CD4-positive, alpha-beta memory T cell (primary cell): Measurements from ENCODE around the gene B9D2. TPM values are rescaled to one million over a fixed set of nuclear protein-coding genes. Genes with fewer than 3 reads are reported as not detected.
A peak's percentile ranks its signal among the peaks of the same experiment; 100 is the strongest.

Experiments used
- CTCF ChIA-PET: fragments of 350-600 bp; sonication (Branson Sonifier 250); formaldehyde crosslinking; loops from one replicate; lab custom pipeline; 2021; ENCODE audit warnings: inconsistent platforms; ENCODE audit not compliant: partially characterized antibody; lab: Charles Lee
- POLR2A ChIA-PET: fragments of 350-600 bp; sonication (Branson Sonifier 250); formaldehyde crosslinking; loops from one replicate; lab custom pipeline; 2021; ENCODE audit not compliant: partially characterized antibody; lab: Charles Lee
- DNase-seq, 5 donors: peaks; one replicate each; pipeline versions ENCODE4 v3.0.0 to v3.0.0-alpha.2; 2020 to 2022; ENCODE audit warnings: mixed read lengths in 1 of 5
- H3K27ac ChIP-seq: one replicate; pipeline ENCODE4 v1.7.0; 2013; ENCODE audit warnings: low read depth, low read length
- H3K27me3 ChIP-seq: 2 replicates; pipeline ENCODE4 v1.7.0; 2013; ENCODE audit warnings: mild to moderate bottlenecking, low read length, moderate library complexity; ENCODE audit not compliant: insufficient read depth
- H3K36me3 ChIP-seq: 2 replicates; pipeline ENCODE4 v1.7.0; 2013; ENCODE audit warnings: mild to moderate bottlenecking, low read length, moderate library complexity; ENCODE audit not compliant: insufficient read depth
- H3K4me1 ChIP-seq: 2 replicates; pipeline ENCODE4 v1.7.0; 2013; ENCODE audit warnings: mild to moderate bottlenecking, low read length, moderate library complexity; ENCODE audit not compliant: insufficient read depth
- H3K4me3 ChIP-seq, 2 donors: one replicate each; pipeline ENCODE4 v1.7.0; 2013; ENCODE audit warnings: low read length in 2 of 2, mild to moderate bottlenecking in 1 of 2
- H3K9me3 ChIP-seq, 2 donors: one replicate each; pipeline ENCODE4 v1.7.0; 2013; ENCODE audit warnings: low read length in 2 of 2, control low read depth in 1 of 2; ENCODE audit not compliant: control insufficient read depth in 1 of 2
- H3K27ac Mint-ChIP-seq, 7 donors: one replicate each; pipeline ENCODE4 v1.8.0; 2020 to 2021; ENCODE audit warnings: mixed read lengths in 7 of 7, mild to moderate bottlenecking in 6 of 7, inconsistent platforms in 3 of 7, moderate library complexity in 3 of 7
- H3K27me3 Mint-ChIP-seq, 2 donors: one replicate each; pipeline ENCODE4 v1.8.0; 2020 to 2021; ENCODE audit warnings: mixed read lengths in 2 of 2
- H3K36me3 Mint-ChIP-seq, 2 donors: one replicate each; pipeline ENCODE4 v1.8.0; 2020 to 2021; ENCODE audit warnings: mixed read lengths in 2 of 2, inconsistent platforms in 1 of 2, mild to moderate bottlenecking in 1 of 2
- H3K4me1 Mint-ChIP-seq, 4 donors: one replicate each; pipeline ENCODE4 v1.8.0; 2020 to 2021; ENCODE audit warnings: mixed read lengths in 4 of 4, mild to moderate bottlenecking in 1 of 4
- H3K4me3 Mint-ChIP-seq, 8 donors: one replicate each; pipeline ENCODE4 v1.8.0; 2020 to 2021; ENCODE audit warnings: mixed read lengths in 8 of 8, mild to moderate bottlenecking in 7 of 8, moderate library complexity in 6 of 8, inconsistent platforms in 3 of 8
- H3K9me3 Mint-ChIP-seq, 8 donors: one replicate each; pipeline ENCODE4 v1.8.0; 2020 to 2021; ENCODE audit warnings: mixed read lengths in 8 of 8, mild to moderate bottlenecking in 5 of 8, inconsistent platforms in 3 of 8, moderate library complexity in 1 of 8
- intact Hi-C: fragments of 100-400 bp; cut with micrococcal nuclease; formaldehyde crosslinking; loops from one replicate; pipeline ENCODE4 v1.15.1; 2023
- polyA plus RNA-seq, 2 donors: library from polyadenylated mRNA; unstranded; fragments of 300-500 nt; fragmentation: Illumina TruSeq; gene quantifications; one replicate each; pipeline ENCODE4 v1.2.3, GENCODE V29; 2021
- total RNA-seq, 2 experiments: library from RNA; stranded (reverse); gene quantifications; one replicate each; pipeline ENCODE4 v1.2.3, GENCODE V29; 2021

The B9D2 gene
- total and polyA plus RNA-seq, 4 experiments from 2014 or later = 11.6 to 22.4 (median 14.0) TPM

DNA sequence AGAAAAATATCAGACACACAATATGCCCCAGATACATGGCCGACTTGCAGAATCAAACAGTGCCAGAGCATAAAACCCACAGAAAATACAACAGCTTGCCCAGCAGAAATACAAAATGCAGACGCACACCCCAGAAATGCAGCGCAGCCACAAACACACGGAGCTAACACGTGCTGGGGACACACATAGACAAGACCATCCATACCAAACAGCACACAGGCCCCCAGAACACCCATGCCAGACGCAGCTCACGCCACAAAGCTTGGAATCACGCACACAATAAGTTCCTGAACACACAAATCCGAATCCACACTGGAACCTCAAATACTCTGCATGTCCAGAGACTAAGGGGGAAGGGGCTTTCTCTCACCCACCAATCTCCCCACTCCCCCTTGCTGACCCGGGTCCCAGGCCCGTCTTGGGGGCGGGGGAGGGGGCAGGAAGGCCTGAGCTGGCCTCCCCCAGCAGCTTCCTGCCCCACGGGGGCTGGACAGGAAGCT is 36.8 kb downstream of the B9D2 start:
- H3K36me3 Mint-ChIP-seq = peaks cover 26 to 65% of the 10 kb centered on the region in 2 donors

DNA sequence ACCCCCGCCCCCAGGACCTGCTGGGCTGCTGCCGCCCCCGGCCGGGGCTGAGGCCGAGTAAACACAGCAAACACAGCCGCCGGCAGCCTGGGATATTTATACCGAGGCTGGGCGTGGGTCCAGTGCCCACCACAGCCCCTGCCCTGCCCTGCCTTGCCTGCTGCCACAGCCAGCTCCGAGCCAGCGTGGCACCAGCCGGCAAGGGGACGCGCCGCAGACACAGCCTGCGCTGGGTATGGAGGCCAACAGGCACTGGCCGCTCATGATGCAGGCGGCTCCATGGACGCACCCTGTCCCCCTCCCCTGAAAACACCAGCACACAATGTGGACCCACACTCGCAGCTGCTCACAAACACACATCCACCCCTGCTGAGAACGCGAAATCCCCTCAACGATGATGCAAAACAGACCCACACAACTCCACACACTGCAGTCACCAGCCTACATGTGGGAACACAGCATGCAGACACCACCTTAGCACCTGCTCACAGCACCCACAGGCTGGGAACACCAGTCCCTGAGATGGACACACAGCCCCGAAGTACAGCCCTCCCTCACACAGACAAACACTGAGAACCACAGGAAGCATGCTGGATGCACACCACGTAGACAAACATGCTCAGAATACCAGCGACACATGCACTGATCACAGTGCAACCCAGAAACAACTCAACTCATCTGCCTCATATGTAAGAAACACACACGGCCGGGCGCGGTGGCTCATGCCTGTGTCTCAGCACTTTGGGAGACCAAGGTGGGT is 37.8 kb downstream of the B9D2 start:
- no peaks in the 10 kb centered on the region for H3K27me3 Mint-ChIP-seq
- Histone ChIP-seq H3K4me3 (no peak overlapping the region), H3K4me1 (peaks cover 54% of the 10 kb centered on the region), H3K36me3 (peaks cover 46% of the 10 kb centered on the region), H3K9me3 (no peaks in the 10 kb centered on the region), H3K27ac (peak overlapping the region; percentile 76), H3K27me3 (no peaks in the 10 kb centered on the region)
- CTCF ChIA-PET = interaction anchor here (0.9 to 1.4 kb wide), 2 partner anchors 18 to 29 kb away, joined by 3 to 8 read pairs; no protein-coding TSS in a partner anchor
- DNase-seq = peak in 3 of 5 donors; percentile 30 to 64 (median 35)
- peak overlapping the region; percentile 90 to 97 (median 96) for H3K27ac Mint-ChIP-seq
- peaks cover 16 to 61% of the 10 kb centered on the region in 2 donors for H3K36me3 Mint-ChIP-seq
- peak overlapping the region in 6 of 8 donors; percentile 30 to 87 (median 60) for H3K4me3 Mint-ChIP-seq
- H3K9me3 Mint-ChIP-seq = peaks cover 0 to 12% (median 0%) of the 10 kb centered on the region in 8 donors
- POLR2A ChIA-PET = interaction anchor here (0.5 to 7.8 kb wide), 7 partner anchors 10 to 63 kb away, joined by 3 to 136 read pairs (median 48); partner anchors contain the start of genes CCDC97, HNRNPUL1 and TGFB1
- intact Hi-C loops = no loop called here
- H3K4me1 Mint-ChIP-seq = peaks cover 36 to 73% (median 51%) of the 10 kb centered on the region in 4 donors

More for the DNA sequence above, 36.8 kb downstream of the B9D2 start:
- peaks cover 0 to 14% (median 0%) of the 10 kb centered on the region in 8 donors for H3K9me3 Mint-ChIP-seq
- peak overlapping the region; percentile 17 to 87 (median 68) for H3K4me3 Mint-ChIP-seq
- peak overlapping the region; percentile 90 to 97 (median 96) for H3K27ac Mint-ChIP-seq
- peaks cover 41 to 78% (median 60%) of the 10 kb centered on the region in 4 donors for H3K4me1 Mint-ChIP-seq
- ChIA-PET CTCF (interaction anchor here (0.7 to 1.5 kb wide), 5 partner anchors 19 to 64 kb away, joined by 3 to 16 read pairs (median 4); no protein-coding TSS in a partner anchor), POLR2A (interaction anchor here (1.0 to 7.8 kb wide), 19 partner anchors 9 to 222 kb away, joined by 3 to 136 read pairs (median 5); partner anchors contain the start of genes B9D2, CCDC97, DMAC2 and HNRNPUL1)
- no peaks in the 10 kb centered on the region for H3K27me3 ChIP-seq
- intact Hi-C loops = no loop called here
- peaks cover 64% of the 10 kb centered on the region for H3K4me1 ChIP-seq
- no peaks in the 10 kb centered on the region for H3K27me3 Mint-ChIP-seq
- H3K4me3 ChIP-seq = peak overlapping the region in 1 of 2 donors; percentile 9
- H3K36me3 ChIP-seq = peaks cover 48% of the 10 kb centered on the region
- no peaks in the 10 kb centered on the region for H3K9me3 ChIP-seq
- peak in 3 of 5 donors; percentile 44 to 76 (median 45) for DNase-seq
- H3K27ac ChIP-seq = peak overlapping the region; percentile 76

DNA sequence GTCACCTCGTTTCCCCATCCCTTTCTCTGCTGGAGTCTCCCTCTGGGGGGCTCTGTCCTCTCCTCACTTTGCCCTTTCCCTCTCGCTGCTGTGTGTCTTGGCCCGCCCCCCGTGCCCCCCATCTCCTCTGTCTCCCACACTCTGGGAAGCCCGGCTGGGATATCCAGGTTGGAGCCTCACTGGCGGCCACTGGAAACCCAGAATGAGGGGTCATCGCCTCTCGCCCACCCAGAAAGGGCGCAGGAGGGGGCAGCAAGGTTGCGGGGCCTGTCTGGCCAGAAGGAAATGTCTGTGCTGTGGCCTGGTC is 38.4 kb downstream of the B9D2 start:
- intact Hi-C loops = no loop called here
- Histone ChIP-seq H3K4me3 (no peak overlapping the region), H3K9me3 (no peaks in the 10 kb centered on the region), H3K27me3 (no peaks in the 10 kb centered on the region), H3K36me3 (peaks cover 49% of the 10 kb centered on the region), H3K27ac (peak overlapping the region; percentile 76), H3K4me1 (peaks cover 49% of the 10 kb centered on the region)
- no peaks in the 10 kb centered on the region for H3K27me3 Mint-ChIP-seq
- peaks cover 35 to 74% (median 50%) of the 10 kb centered on the region in 4 donors for H3K4me1 Mint-ChIP-seq
- peak overlapping the region in 1 of 8 donors; percentile 47 for H3K4me3 Mint-ChIP-seq
- POLR2A ChIA-PET = interaction anchor here (1.5 to 7.8 kb wide), 4 partner anchors 16 to 28 kb away, joined by 4 to 136 read pairs (median 34); partner anchors contain the start of genes CCDC97 and TGFB1
- H3K27ac Mint-ChIP-seq = peak overlapping the region; percentile 75 to 96 (median 84)
- H3K36me3 Mint-ChIP-seq = peaks cover 14 to 64% of the 10 kb centered on the region in 2 donors
- H3K9me3 Mint-ChIP-seq = peaks cover 0 to 12% (median 0%) of the 10 kb centered on the region in 8 donors
- CTCF ChIA-PET = no interaction called here
- DNase-seq = peak in 1 of 5 donors; percentile 26

DNA sequence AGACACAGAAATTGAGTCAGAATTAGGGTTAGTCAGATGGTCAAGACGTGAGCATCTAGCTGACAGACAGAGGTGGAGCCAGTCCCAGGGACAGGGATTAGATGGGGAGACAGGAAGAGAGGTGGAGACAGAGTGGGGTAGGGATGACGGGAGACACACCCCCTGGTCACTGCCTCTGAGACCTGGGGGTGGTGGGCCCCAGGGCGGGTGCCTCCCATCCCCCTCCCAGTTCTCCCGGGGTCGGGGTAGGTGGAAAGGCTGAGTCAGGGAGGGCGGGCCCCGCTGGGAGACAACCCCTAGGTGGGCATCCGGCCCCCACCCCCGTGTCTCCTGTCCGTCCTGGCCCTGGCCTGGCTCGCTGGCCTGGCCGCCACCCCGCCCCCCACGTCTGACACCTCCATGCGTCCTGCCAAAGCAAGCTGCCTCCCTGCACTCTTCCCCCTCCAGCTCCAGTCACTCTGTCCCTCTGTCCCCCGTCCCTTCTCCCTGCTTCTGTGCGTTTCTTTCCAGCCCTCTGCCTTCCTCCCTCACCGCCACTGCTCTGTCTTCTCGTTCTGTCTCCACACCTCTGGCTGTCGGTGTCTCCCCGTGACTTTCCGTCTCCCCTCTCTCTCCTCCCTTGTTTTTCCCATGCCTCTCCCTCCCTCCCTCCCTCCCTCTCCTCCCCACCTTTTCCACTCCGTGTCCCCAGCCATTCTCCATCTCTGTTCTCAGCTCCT is 38.9 kb downstream of the B9D2 start:
- Histone ChIP-seq H3K4me1 (peaks cover 44% of the 10 kb centered on the region), H3K9me3 (no peaks in the 10 kb centered on the region), H3K27ac (peak overlapping the region; percentile 76), H3K27me3 (no peaks in the 10 kb centered on the region), H3K4me3 (no peak overlapping the region), H3K36me3 (peaks cover 49% of the 10 kb centered on the region)
- Mint-ChIP-seq H3K4me1 (peaks cover 31 to 70% (median 45%) of the 10 kb centered on the region in 4 donors), H3K27me3 (no peaks in the 10 kb centered on the region), H3K9me3 (peaks cover 0 to 12% (median 0%) of the 10 kb centered on the region in 8 donors), H3K27ac (peak overlapping the region; percentile 75 to 96 (median 89)), H3K36me3 (peaks cover 10 to 62% of the 10 kb centered on the region in 2 donors), H3K4me3 (peak overlapping the region in 5 of 8 donors; percentile 26 to 47 (median 31))
- intact Hi-C loops = no loop called here
- CTCF ChIA-PET = interaction anchor here (0.8 to 1.1 kb wide), 3 partner anchors 16 to 28 kb away, joined by 3 to 4 read pairs (median 4); no protein-coding TSS in a partner anchor
- POLR2A ChIA-PET = interaction anchor here (1.5 to 7.8 kb wide), 5 partner anchors 16 to 62 kb away, joined by 4 to 136 read pairs (median 4); partner anchors contain the start of genes CCDC97 and TGFB1
- DNase-seq = no peak

DNA sequence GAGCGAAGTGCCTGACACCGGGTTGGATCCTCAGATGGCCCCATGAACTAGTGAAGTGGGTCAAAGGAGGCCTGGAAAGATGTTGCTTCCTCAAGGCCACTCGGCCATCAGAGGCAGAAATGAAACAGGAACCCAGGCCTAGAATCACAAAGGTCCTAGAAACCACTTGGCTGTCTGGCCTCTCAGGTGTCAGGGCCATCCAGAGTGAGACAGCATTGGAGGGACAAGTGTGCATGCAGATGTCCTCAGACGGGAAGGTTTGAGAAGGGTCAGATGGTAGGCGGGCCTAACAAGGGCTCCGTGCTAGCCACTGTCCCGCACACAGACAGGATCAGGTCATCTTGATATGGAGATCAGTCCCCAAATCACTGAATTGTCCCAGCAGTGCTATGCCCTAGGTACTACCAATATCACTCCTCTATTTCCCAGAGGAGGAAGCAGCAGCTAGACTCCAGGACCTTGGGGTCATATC is 39.7 kb downstream of the B9D2 start:
- peaks cover 10 to 68% of the 10 kb centered on the region in 2 donors for H3K36me3 Mint-ChIP-seq
- H3K4me3 ChIP-seq = no peak overlapping the region
- H3K27ac Mint-ChIP-seq = peak overlapping the region; percentile 75 to 96 (median 88)
- H3K9me3 Mint-ChIP-seq = peaks cover 0 to 12% (median 0%) of the 10 kb centered on the region in 8 donors
- H3K27me3 Mint-ChIP-seq = no peaks in the 10 kb centered on the region
- H3K4me3 Mint-ChIP-seq = peak overlapping the region in 2 of 8 donors; percentile 21 to 29
- H3K27ac ChIP-seq = no peak overlapping the region
- POLR2A ChIA-PET = interaction anchor here (0.5 to 7.8 kb wide), 6 partner anchors 10 to 61 kb away, joined by 4 to 136 read pairs (median 4); partner anchors contain the start of genes CCDC97 and TGFB1
- DNase-seq = no peak
- no peaks in the 10 kb centered on the region for H3K27me3 ChIP-seq
- peaks cover 40% of the 10 kb centered on the region for H3K4me1 ChIP-seq
- H3K4me1 Mint-ChIP-seq = peaks cover 31 to 77% (median 44%) of the 10 kb centered on the region in 4 donors
- no peaks in the 10 kb centered on the region for H3K9me3 ChIP-seq
- H3K36me3 ChIP-seq = peaks cover 54% of the 10 kb centered on the region
- CTCF ChIA-PET = interaction anchor here (0.8 to 1.1 kb wide), 3 partner anchors 16 to 28 kb away, joined by 3 to 4 read pairs (median 4); no protein-coding TSS in a partner anchor
- intact Hi-C loops = no loop called here

DNA sequence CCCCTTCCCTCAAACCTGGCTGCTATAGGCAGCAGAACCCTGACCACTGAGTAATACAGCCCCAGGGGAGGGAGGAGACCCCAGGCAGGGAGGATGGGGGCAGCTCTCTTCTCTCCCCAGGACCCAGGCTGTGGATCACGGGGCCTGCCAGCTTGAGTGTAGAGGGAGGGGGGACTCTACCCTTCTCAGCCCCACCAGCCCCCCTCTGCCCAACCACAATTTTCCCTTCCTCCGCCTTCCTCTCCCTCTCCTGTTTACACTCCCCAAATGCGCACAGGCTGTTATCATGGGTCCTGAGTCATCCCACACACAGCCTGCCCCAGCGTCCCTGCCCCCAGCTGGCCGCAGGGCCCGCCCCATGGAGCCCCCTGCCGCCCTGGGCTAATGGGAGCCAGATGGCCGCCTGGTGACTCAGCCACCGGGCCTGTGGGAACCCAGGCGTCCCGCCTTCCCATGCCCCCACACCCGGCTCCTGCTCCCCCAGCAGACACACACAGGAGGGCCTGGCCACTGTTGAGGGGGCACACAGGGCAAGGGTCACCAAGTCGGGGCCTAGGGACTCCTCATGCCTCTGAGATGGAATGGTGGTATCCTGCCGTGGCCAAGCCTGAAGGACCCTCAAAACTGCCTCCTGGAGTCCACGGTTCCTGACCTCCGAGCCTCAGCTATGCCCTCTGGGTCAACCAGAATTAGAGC is 40.4 kb downstream of the B9D2 start:
- no peak overlapping the region for H3K27ac ChIP-seq
- Mint-ChIP-seq H3K9me3 (peaks cover 0 to 10% (median 0%) of the 10 kb centered on the region in 8 donors), H3K36me3 (peaks cover 11 to 69% of the 10 kb centered on the region in 2 donors), H3K27ac (peak overlapping the region; percentile 48 to 96 (median 86)), H3K4me1 (peaks cover 25 to 76% (median 38%) of the 10 kb centered on the region in 4 donors), H3K4me3 (no peak overlapping the region), H3K27me3 (no peaks in the 10 kb centered on the region)
- intact Hi-C loops = no loop called here
- peaks cover 34% of the 10 kb centered on the region for H3K4me1 ChIP-seq
- no peak overlapping the region for H3K4me3 ChIP-seq
- ChIA-PET CTCF (interaction anchor here (1.1 kb wide), 1 partner anchor 29 kb away, joined by 4 read pairs; no protein-coding TSS in a partner anchor), POLR2A (interaction anchor here (1.5 to 7.8 kb wide), 3 partner anchors 25 to 61 kb away, joined by 4 to 136 read pairs (median 4); partner anchors contain the start of gene TGFB1)
- no peak for DNase-seq
- no peaks in the 10 kb centered on the region for H3K9me3 ChIP-seq
- H3K27me3 ChIP-seq = no peaks in the 10 kb centered on the region
- peaks cover 55% of the 10 kb centered on the region for H3K36me3 ChIP-seq
